ENCODE measurements around the gene FABP7. TPM values are rescaled to one million over a fixed set of nuclear protein-coding genes. Genes with fewer than 3 reads are reported as not detected.
A peak's percentile ranks its signal among the peaks of the same experiment; 100 is the strongest.
"Not testable (repeated sequence)": the region's sequence is repeated elsewhere in the genome, so short reads cannot be mapped to it uniquely, and the experiment has no call there.

Gene FABP7
- total RNA-seq, 1 donor: not detected

DNA sequence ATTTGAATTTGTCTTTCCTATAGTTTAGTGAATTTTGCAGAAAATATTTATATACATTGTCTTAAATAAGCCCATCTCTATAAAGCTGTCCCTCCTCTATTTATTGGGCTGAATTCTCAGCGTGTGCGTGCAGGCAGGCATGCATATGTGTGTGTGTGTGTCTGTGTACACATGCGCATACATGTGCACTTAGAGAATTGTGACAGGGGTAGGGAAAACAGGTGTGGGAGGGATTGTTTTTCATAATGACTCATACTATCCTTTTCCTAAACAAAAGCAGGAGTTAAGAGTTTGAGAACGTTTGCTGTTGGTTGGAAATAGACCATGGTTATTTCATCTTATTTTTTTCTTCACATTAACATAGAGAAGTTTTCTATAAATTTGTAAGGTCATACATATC, 43.4 kb upstream of the FABP7 start:
- H3K4me3 ChIP-seq (ENCODE audit: low read depth, low read length): no peak overlapping the region
- DNase-seq (ENCODE audit: low read depth): no peak
- TF ChIP-seq, protein P1, sequence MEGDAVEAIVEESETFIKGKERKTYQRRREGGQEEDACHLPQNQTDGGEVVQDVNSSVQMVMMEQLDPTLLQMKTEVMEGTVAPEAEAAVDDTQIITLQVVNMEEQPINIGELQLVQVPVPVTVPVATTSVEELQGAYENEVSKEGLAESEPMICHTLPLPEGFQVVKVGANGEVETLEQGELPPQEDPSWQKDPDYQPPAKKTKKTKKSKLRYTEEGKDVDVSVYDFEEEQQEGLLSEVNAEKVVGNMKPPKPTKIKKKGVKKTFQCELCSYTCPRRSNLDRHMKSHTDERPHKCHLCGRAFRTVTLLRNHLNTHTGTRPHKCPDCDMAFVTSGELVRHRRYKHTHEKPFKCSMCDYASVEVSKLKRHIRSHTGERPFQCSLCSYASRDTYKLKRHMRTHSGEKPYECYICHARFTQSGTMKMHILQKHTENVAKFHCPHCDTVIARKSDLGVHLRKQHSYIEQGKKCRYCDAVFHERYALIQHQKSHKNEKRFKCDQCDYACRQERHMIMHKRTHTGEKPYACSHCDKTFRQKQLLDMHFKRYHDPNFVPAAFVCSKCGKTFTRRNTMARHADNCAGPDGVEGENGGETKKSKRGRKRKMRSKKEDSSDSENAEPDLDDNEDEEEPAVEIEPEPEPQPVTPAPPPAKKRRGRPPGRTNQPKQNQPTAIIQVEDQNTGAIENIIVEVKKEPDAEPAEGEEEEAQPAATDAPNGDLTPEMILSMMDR (IDR thresholded peaks at IDR 0.05; ENCODE audit: insufficient read depth, low read length): no peak

DNA sequence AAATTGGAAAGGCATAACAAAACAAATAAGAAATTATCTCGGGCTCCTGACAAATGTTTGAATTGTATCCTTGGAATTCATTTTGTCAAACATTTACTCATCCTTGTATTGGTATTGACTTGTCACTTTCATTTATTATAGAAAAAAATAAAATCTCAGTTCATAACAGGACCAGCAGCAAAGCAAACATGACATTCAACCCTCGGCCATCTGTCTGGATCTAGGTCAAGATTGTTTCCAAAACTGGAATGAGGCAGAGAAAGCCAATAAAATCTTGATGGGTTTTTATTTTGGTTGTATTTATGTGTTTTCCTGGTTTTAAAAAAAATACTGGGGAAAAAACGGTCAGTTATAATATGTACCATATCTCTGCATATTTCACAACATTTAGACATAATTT, 42.9 kb upstream of the FABP7 start:
- no peak overlapping the region for H3K4me3 ChIP-seq (ENCODE audit: low read depth, low read length)
- TF ChIP-seq, protein P1 (IDR thresholded peaks at IDR 0.05; ENCODE audit: insufficient read depth, low read length): no peak
- no peak for DNase-seq (ENCODE audit: low read depth)

DNA sequence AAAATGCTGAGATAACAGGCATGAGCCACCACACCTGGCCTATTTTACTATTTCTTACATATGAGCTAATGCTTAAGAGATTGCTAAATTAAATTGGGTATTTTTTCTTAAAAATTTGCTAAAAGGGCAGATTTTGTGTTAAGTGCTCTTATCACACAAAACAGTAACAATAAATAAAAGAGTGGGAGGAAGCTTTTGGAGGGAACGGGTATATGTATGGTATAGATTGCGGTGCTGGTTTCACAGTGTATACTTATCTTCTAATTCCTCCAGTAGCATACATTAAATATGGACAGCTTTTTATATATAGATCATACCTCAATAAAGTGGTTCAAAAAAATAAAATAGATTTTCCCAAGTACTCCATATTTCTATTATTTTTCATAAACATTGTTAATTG, 39.4 kb upstream of the FABP7 start:
- DNase-seq (ENCODE audit: low read depth): no peak
- H3K4me3 ChIP-seq (ENCODE audit: low read depth, low read length): no peak overlapping the region
- TF ChIP-seq, protein P1 (IDR thresholded peaks at IDR 0.05; ENCODE audit: insufficient read depth, low read length): no peak

DNA sequence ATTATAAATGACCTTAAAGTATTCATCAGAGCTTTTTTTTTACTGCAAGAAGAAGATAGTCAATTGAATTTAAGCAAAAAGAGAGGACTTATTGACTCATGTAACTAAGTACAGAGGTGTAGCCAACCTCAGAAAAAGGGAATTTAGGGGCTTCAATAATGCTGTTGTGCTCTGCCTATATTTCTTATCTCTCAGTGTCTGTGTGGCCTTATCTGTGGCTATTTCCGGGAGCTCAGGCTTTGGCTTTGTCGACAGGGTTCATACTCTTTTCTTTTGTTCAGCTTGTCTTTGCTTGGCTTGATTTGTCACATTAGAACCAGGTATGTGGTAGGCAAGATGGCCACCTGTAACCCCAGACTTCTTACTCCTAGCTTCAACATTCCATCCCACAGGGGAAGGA, 38.6 kb upstream of the FABP7 start:
- no peak overlapping the region for H3K4me3 ChIP-seq (ENCODE audit: low read depth, low read length)
- no peak for DNase-seq (ENCODE audit: low read depth)
- TF ChIP-seq, protein P1 (IDR thresholded peaks at IDR 0.05; ENCODE audit: insufficient read depth, low read length): no peak

DNA sequence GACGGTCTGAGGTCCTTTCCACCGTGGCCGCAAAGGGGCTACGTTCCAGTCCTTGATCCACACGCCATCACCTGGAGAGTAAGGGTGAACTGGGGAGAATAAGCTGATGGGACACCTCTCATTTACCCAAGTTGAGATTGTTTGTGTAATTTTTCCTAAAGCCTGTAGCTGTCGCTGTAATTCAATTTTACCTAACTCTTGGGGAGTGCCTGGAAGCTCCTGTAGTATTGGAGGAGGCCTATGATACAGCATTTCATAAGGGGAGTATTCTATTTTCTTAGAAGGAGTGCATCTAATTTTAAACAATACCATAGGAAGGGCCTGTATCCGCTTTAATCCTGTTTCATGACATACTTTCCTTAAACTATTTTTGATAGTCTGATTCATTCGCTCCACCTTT, 35.3 kb upstream of the FABP7 start:
- TF ChIP-seq, protein P1 (IDR thresholded peaks at IDR 0.05; ENCODE audit: insufficient read depth, low read length): peak; percentile 37
- H3K4me3 ChIP-seq (ENCODE audit: low read depth, low read length): not testable (repeated sequence)
- DNase-seq (ENCODE audit: low read depth): peak; percentile 28

DNA sequence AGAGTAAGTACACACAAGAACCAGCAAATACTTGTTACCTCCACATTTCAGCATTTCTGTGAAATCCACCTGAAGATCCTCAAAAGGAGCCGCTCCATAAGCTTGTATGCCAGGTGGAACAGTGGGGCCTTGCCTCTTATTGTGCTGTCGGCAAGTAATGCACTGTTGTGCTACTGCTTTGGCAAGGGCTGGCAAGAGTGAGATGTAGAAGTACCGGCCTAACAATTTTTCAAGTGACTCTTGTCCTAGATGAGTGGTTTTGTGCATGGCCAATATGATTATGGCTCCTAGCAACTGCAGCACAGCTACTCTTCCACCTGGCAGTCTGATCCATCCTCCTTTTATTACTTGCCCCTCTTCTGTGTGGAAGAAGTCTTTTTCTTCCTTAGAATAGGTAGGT, 34.7 kb upstream of the FABP7 start:
- not testable (repeated sequence) for DNase-seq (ENCODE audit: low read depth); H3K4me3 ChIP-seq (ENCODE audit: low read depth, low read length)

DNA sequence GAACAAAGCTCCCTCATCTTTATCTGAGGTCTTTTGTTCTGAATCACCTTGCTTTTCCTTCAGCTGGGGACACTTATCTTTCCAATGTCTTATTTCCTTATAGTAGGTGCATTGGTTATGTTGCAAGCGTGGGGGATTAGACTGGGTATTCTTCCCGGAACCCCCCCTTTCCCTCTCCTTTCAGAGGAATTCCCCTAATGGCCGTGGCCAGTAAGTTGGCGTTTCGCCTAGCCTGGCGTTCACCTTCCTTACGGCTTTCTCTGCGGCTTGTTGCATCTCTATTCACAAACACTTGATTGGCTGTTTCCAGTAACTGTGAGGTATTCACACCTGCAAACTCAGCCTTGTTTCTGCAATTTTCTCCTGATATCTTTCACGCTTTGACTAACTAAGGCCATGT, 32.8 kb upstream of the FABP7 start:
- TF ChIP-seq, protein P1 (IDR thresholded peaks at IDR 0.05; ENCODE audit: insufficient read depth, low read length): no peak
- H3K4me3 ChIP-seq (ENCODE audit: low read depth, low read length): no peak overlapping the region
- DNase-seq (ENCODE audit: low read depth): no peak
